Stimulated activated naive CD4-positive, alpha-beta T cell treated with Interleukin-2 at 50 U/mL for 16 hours (primary cell): ENCODE data around the gene PLAGL2.

Experiments used
- DNase-seq: peaks from one replicate; lab custom pipeline; 2025; lab: John Stamatoyannopoulos, UW

The PLAGL2 gene

DNA sequence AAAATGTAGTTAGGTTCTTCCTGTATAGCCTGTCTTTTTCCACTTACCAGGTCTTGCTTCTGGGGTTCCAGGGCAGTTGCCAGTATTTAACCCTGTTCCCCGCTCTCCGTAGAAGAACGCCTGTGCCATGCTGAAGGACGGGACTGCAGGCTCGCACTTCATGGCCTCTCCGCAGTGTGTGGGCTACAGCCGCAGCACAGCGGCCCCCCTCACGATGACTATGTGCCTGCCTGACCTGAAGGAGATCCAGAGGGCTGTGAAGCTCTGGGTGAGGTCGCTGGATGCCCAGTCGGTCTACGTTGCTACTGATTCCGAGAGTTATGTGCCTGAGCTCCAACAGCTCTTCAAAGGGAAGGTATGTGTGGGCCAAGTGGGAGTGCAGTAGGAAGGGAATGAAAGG lies 23.2 kb upstream of the PLAGL2 start:
- no peak for DNase-seq

GRCh38 chr20:32229251-32229747 lies 21.8 kb upstream of the PLAGL2 start:
- no peak for DNase-seq

DNA sequence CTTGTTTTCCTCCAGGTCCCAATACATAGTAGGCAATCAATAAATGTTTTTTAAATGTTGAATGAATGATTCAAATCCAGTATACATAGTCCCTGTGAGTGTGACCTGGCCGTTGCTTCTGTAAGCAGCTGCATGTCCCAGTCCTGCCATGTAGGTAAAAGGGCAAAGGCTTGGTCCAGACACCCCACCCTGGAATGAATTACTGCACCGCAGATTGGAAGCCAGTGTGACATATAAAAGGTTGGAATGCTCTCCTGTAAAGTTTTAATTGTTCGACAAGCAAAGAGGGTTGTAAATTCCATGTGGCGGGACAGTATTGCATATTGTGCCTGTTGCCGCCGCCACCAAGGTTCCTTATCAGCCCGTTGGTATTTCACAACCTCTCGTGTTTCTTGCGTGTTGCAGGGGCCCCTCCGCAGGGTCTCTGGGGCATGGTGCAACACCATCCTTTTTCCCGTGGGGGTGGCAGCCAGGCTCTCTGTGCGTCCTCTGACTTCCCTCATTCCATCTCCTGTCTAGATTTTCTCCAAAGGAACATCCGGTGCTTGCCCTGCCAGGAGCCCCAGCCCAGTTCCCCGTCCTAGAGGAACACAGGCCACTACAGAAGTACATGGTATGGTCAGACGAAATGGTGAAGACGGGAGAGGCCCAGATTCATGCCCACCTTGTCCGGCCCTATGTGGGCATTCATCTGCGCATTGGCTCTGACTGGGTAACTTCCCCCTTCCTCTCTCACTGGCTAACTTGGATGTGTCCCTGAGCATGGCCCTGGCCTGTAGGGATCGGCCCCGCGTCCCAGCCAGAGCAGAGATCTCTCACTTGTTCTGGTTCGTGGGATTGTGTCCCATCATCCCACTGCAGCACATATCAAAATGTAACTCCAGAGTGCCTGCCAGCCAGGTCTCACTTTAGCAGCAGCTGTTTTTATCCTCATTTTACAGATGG lies 20.5 kb upstream of the PLAGL2 start:
- DNase-seq, result no peak

- DNase-seq, result no peak
Observed at GRCh38 chr20:32227306-32227705, 19.8 kb upstream of the PLAGL2 start.

GRCh38 chr20:32226391-32226790 lies 18.8 kb upstream of the PLAGL2 start:
- no peak for DNase-seq

DNA sequence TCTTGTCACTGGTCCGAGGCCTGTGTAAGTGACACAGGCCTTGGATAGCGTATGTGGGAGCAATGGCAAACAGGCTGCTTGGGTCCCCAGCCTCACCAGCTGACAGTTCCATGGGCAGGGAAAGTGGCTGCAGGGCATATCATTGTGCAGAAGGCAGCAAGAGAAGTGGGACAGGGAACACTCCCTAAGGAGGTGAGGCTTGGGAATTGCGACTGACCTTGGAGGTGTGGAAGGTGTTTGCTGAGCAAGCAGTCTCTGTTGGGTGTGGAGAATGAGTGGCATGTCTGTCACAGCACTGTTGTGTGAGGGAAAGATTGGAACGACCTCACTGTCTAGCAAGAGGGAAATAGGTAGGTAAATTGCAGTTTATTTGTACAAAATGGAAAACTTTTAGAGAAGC lies 16.9 kb upstream of the PLAGL2 start:
- DNase-seq, result no peak

- DNase-seq, result no peak
Observed at GRCh38 chr20:32218156-32218900, 10.8 kb upstream of the PLAGL2 start.

GRCh38 chr20:32216179-32217142 lies 8.9 kb upstream of the PLAGL2 start:
- no peak for DNase-seq

DNA sequence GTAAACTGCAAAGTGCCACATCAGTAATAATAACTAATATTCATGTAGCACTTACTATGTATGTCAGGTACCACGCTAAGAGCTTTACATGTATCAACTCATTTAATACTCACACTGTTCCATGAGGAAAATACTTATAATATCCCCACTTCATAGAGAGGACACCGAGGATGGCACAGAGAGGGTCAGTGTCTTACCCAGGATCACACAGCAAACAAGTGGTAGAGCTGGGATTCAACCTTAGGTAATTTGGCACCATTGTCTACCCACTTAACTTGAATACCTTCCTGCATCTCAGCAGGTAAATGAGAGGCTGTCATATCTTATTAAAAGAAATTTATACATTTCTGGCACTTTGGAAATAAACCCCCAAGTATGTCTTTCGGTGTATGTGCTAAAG lies 8.2 kb upstream of the PLAGL2 start:
- DNase-seq, result no peak

DNA sequence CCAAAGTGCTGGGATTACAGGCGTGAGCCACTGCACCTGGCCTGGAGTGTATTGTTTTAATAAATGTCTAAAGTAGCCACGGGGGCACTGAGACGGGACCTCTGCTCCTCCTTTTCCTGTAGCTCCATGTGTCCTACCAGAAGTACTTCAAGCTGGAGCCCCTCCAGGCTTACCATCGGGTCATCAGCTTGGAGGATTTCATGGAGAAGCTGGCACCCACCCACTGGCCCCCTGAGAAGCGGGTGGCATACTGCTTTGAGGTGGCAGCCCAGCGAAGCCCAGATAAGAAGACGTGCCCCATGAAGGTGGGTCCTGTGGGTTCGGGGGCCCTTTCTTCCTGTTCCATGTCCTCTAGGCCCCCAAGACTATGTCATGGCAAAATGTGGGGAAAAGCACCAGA lies 7.6 kb upstream of the PLAGL2 start:
- DNase-seq, result no peak

DNA sequence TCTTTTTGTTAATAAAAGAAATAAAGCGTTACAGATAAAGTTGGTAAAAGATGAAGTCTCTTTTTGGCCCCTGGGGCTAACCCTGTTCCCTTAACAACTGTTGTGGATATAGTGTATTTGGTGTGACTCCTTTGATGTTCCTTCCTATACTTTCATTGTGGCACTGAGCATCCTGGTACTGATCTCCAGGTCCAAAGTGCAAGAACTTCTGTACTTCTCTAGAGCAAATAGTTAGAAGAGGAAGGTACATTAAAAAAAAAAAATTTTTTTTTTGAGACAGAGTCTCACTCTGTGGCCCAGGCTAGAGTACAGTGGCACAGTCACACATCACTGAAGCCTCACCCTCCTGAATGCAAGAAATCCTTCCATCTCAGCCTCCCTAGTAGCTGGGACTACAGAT lies 6.3 kb upstream of the PLAGL2 start:
- DNase-seq, result no peak

- no peak for DNase-seq
Observed at GRCh38 chr20:32209850-32210605, 2.5 kb upstream of the PLAGL2 start.

DNA sequence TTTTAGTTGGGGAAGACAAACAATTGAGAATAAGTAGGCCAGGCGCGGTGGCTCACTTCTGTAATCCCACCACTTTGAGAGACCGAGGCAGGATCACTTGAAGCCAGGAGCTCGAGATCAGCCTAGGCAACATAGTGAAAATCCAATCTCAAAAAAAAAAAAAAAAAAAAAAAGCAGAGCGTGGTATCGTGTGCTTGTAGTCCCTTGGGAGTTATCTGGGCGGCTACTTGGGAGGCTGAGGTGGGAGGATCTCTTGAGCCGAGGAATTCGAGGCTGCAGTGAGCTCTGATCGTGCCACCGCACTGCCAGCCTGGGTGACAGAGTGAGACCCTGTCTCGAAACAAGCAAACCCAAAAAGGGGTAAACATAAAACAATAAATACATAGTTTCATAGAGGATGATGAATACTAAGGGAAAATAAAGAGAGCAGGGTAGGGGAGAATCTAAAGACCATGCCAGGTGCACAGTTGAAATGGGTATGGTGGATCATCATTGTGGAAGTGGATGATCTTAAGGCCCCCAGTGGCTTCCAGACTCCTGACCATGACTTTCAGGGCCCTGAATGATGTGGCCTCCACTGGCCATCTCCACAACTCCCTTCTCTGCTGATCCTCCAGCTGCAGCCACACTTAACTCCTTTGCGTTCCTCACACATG lies 1.1 kb upstream of the PLAGL2 start:
- no peak for DNase-seq

DNA sequence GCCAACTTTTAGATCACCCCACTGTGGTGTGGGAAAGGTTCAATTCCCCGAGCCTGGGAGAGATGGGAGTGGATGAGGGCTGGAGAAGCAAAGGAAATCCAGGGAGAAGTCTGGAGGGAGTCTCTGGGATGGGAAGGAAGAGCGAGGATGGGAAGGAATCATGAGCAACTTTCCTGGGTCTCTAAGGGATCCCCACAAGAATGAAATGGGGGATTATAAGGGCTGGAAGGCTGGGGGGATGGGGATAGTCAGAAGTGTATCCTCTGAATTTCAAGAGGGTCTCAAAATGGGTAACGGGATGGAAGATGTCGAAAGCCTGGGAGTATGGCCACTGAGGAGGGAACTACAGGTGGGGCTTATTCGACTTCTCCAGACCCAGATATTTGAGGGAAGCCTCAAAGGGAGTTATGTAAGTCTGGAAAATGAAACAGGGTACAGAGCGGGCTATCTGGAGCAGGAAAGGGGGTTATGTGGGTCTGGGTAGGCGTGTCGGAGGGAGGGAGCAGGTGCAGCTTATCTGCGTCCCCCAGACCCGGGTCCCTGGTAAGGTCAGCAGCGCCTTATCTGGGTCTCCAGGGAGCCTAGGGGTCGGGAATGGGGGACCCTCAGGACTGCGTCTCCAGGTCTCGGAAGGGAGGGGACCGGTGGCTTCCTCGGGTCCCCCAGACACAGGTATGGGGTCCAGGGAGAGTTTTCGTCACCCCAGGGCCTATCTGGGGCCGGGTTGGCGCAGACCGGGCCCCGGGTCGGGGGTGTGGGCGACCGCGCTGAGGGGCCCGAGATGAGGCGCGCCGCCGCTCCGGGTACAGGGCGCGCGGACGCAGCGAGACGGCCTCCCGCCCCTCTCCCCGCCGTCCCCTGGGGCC lies 550 bp downstream of the PLAGL2 start:
- DNase-seq, result peak; percentile 34

GRCh38 chr20:32205843-32206759 lies 1.4 kb downstream of the PLAGL2 start:
- no peak for DNase-seq

DNA sequence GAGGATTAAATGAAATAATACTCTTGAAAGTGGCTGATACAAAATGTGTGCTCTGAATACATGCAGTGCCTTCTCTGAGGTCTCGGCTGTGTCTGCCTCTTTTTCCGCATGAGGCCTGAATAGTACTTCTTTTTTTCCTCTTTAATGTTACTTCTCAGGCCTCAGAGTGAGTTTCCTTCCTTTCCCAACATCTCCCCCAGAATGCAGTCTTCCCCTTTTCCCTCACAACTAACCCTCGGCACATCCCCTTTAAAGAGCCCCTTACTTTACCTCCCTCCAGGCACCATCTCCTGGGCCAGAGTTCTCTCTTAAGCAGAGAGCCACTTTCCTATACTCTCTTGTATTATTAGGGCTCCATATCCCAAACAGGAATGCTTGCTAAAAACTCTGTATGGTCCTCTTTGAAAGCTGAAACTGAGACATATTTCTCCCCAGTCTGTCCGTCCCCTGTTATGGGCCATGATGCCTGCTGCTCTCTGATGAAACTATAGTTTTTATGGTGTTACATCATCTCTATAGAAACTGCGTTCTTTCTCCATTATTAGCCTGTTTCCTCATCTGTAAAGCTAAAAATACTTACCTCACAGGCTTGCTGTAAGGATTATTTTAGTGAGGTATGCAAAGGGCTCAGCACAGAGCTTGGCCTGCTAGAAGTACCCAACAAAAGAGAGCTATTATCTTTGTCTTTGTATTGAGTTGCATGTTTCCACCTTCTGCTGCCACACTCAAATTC lies 2.3 kb downstream of the PLAGL2 start:
- no peak for DNase-seq

- DNase-seq, result peak; percentile 84
Observed at GRCh38 chr20:32204205-32205109, 3.1 kb downstream of the PLAGL2 start.
